Glutamatergic neuron (in vitro differentiated cells): ENCODE measurements around the gene BCAR1. TPM values are rescaled to one million over a fixed set of nuclear protein-coding genes. Genes with fewer than 3 reads are reported as not detected.
"Not testable (repeated sequence)": the region's sequence is repeated elsewhere in the genome, so short reads cannot be mapped to it uniquely, and the experiment has no call there.

Experiments used
- DNase-seq: peaks from one replicate; pipeline ENCODE4 v3.0.0; 2022
- H3K27ac Mint-ChIP-seq: one replicate; pipeline ENCODE4 v1.8.0; 2020; ENCODE audit warnings: mild to moderate bottlenecking, mixed read lengths, inconsistent platforms; ENCODE audit not compliant: unreplicated experiment
- H3K27me3 Mint-ChIP-seq: one replicate; pipeline ENCODE4 v1.8.0; 2020; ENCODE audit warnings: mild to moderate bottlenecking, moderate library complexity, mixed read lengths, inconsistent platforms; ENCODE audit not compliant: unreplicated experiment
- H3K36me3 Mint-ChIP-seq: one replicate; pipeline ENCODE4 v1.8.0; 2020; ENCODE audit warnings: mild to moderate bottlenecking, mixed read lengths, inconsistent platforms; ENCODE audit not compliant: unreplicated experiment
- H3K4me1 Mint-ChIP-seq: one replicate; pipeline ENCODE4 v1.8.0; 2020; ENCODE audit warnings: mild to moderate bottlenecking, low read depth, mixed read lengths, inconsistent platforms; ENCODE audit not compliant: unreplicated experiment
- H3K4me3 Mint-ChIP-seq: one replicate; pipeline ENCODE4 v1.8.0; 2020; ENCODE audit warnings: mild to moderate bottlenecking, mixed read lengths, inconsistent platforms; ENCODE audit not compliant: unreplicated experiment
- H3K9me3 Mint-ChIP-seq: one replicate; pipeline ENCODE4 v1.8.0; 2020; ENCODE audit warnings: mild to moderate bottlenecking, moderate library complexity, mixed read lengths, inconsistent platforms; ENCODE audit not compliant: unreplicated experiment
- CTCF ChIP-seq: fragments of 200-600 bp; sonication (generic); IDR thresholded peaks from one replicate; pipeline ENCODE4 v1.5.0; 2021; ENCODE audit not compliant: partially characterized antibody, unreplicated experiment
- total RNA-seq: library from RNA; stranded (reverse); fragmentation: NEBNext Ultra II Directional; extraction: Animal tissue kit (Norgen Biotek cat#: 25700); gene quantifications from one replicate; pipeline ENCODE4 v1.2.1, GENCODE V29; 2021; ENCODE audit not compliant: unreplicated experiment

The BCAR1 gene
- total RNA-seq, 1 donor from 2014 or later = 212 TPM

DNA sequence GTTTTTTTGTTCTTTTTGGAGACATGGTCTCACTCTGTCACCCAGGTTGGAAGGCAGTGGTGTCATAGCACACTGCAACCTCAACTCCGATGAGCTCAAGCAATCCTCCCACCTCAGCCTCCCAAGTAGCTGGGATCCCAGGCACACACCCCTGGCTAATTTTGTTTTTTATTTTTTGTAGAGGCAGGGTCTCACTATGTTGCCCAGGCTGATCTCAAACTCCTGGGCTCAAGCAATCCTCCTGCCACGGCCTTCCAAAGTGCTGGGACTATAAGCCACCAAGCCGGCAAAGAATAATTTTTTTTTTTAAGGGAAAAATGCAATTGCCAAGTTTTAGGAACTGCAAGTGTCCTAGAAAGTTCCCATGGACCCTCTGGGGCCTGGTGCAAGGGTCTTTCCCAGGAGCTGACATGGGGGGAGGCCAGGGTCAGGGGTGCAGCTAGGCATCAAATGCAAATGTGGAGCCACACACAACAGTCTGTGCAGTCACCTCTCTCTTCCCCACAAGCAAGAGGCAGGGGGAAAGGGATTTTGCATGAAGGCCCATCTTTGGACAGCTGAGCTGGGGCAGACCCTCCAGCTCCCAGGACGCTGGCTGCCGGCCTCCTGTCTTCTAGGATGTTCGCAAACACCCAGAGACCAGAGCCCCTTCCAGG lies 20.1 kb upstream of the BCAR1 start:
- H3K36me3 Mint-ChIP-seq = no peaks in the 10 kb centered on the region
- peaks cover 10% of the 10 kb centered on the region for H3K4me1 Mint-ChIP-seq
- H3K27me3 Mint-ChIP-seq = peaks cover 1% of the 10 kb centered on the region
- H3K27ac Mint-ChIP-seq = peak overlapping the region; percentile 22
- no peak for DNase-seq
- H3K4me3 Mint-ChIP-seq = no peak overlapping the region
- peaks cover 6% of the 10 kb centered on the region for H3K9me3 Mint-ChIP-seq
- TF ChIP-seq CTCF = no peak

DNA sequence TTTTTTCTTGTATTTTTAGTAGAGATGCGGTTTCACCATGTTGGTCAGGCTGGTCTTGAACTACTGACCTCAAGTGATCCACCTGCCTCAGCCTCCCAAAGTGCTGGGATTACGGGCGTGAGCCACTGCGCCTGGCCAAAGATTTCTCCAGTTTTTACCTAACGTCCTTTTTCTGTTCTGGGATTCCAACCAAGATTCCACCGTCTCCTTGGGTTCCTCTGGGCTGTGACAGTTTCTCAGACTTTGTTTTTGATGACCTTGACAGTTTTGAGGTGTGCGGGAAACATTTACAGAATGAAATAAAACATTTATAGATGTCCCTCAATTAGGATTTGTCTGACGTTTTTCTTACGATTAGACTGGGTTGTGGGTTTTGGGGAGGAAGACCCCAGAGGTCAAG lies 17.9 kb upstream of the BCAR1 start:
- DNase-seq, H3K27me3 Mint-ChIP-seq, H3K4me3 Mint-ChIP-seq, H3K27ac Mint-ChIP-seq, H3K36me3 Mint-ChIP-seq, H3K9me3 Mint-ChIP-seq: not testable (repeated sequence)
- peaks cover 14% of the 10 kb centered on the region for H3K4me1 Mint-ChIP-seq

DNA sequence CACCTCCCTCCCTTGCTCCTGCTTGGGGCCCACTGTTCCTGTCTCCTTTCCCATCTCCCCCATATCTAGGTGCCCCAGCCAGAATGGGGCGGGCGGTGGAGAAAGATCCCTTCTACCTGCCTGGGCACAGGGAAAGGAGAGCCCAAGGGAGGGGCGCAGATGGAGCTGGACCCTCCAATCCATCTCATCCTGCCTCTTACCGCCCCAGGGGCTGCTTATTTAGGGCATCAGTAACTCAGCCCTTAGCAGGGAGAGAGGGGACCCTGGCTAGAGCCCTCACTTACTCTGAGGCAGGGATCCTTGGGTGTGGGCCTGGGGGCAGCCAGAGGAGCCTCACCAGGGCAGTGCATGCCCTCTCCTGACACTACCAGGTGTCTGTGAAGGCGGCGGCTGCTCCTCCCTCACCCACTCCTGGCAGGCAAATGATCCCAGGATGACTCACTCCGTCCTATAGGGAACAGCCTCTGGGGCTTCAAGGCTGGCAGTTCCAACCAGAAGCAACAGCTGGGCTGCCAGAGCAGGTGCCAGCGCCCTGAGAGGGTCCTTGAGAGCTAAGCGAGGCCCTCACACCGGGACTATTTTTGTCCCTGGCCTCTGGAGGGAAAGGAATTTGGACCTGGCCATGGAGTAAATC lies 16.3 kb upstream of the BCAR1 start:
- H3K27me3 Mint-ChIP-seq = peaks cover 14% of the 10 kb centered on the region
- peaks cover 27% of the 10 kb centered on the region for H3K4me1 Mint-ChIP-seq
- no peak overlapping the region for H3K27ac Mint-ChIP-seq
- no peaks in the 10 kb centered on the region for H3K36me3 Mint-ChIP-seq
- DNase-seq = no peak
- peaks cover 11% of the 10 kb centered on the region for H3K9me3 Mint-ChIP-seq
- H3K4me3 Mint-ChIP-seq = no peak overlapping the region
- no peak for TF ChIP-seq CTCF

GRCh38 chr16:75266738-75267630 lies 15.6 kb upstream of the BCAR1 start:
- peaks cover 33% of the 10 kb centered on the region for H3K4me1 Mint-ChIP-seq
- peak overlapping the region; percentile 93 for H3K27ac Mint-ChIP-seq
- no peak for DNase-seq
- H3K9me3 Mint-ChIP-seq = peaks cover 11% of the 10 kb centered on the region
- H3K27me3 Mint-ChIP-seq = peaks cover 14% of the 10 kb centered on the region
- no peak for TF ChIP-seq CTCF
- H3K36me3 Mint-ChIP-seq = no peaks in the 10 kb centered on the region
- H3K4me3 Mint-ChIP-seq = peak overlapping the region; percentile 81

DNA sequence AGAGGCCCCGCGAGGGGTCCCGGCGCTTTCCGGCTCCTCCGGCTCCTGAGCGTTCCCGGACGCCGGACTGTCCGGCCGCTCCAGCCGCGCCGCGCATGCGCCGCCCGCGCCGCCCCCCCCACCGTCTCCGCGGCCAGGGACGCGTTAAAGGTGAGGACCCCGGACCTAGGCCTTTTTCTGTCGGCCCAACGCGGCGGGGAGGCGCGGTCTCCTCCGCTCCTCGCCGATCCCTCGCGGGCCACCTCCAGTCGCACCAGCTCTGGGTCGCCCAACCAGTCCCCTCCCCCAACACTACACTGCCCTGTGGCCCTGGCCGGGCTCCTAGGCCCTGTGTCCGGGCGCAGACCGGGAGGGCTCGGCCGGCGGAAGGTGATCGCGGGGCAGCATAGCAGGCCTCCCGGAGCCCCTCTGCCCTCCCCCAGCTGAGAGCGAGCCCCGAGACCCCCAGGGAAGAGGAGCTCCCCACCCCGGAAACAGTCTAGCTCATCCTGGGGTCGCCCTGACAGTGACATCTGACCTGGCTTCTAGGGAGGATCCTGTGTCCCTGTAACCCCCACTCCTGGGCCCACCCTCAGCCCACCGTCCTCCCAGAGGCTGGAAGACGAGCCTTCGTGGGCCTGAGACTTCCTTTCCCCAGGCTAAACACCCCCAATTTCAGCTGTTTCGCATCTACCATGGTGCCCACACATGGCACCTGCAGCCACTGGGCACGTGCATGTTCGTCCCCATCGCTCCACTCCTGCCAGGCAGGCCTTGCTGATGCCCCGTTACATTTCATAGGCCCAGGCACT lies 14.7 kb upstream of the BCAR1 start:
- Mint-ChIP-seq H3K36me3 (no peaks in the 10 kb centered on the region), H3K9me3 (peaks cover 9% of the 10 kb centered on the region), H3K27ac (peak overlapping the region; percentile 93), H3K4me1 (peaks cover 33% of the 10 kb centered on the region), H3K4me3 (peak overlapping the region; percentile 81), H3K27me3 (peaks cover 16% of the 10 kb centered on the region)
- DNase-seq = peak; percentile 94
- TF ChIP-seq CTCF = no peak
